Panc1 (cell line): ENCODE data around the gene SLC9A3.

Source experiments
- CTCF ChIP-seq: fragments of 450-650 bp; IDR thresholded peaks from 2 replicates; pipeline ENCODE4 v1.5.1; 2017; ENCODE audit warnings: mild to moderate bottlenecking
- POLR2AphosphoS5 ChIP-seq: IDR thresholded peaks from 2 replicates; pipeline ENCODE4 v1.6.1; 2012; ENCODE audit warnings: mild to moderate bottlenecking, low read depth, low read length, moderate library complexity

GRCh38 chr5:516338-516925, 7.8 kb downstream of the SLC9A3 start:
- TF ChIP-seq CTCF (no peak), POLR2AphosphoS5 (no peak)
